ENCODE measurements around the gene ADAMTS3.
"Not testable (repeated sequence)": the region's sequence is repeated elsewhere in the genome, so short reads cannot be mapped to it uniquely, and the experiment has no call there.

Gene ADAMTS3

GRCh38 chr4:72553540-72554337 is 15.3 kb downstream of the ADAMTS3 start:
- in situ Hi-C loops (cut with MboI; ENCODE audit: low sequenced_read_pairs): no loop called here

GRCh38 chr4:72552447-72552846 is 16.6 kb downstream of the ADAMTS3 start:
- in situ Hi-C loops (cut with MboI; ENCODE audit: low sequenced_read_pairs): no loop called here

- in situ Hi-C loops (cut with MboI; ENCODE audit: low sequenced_read_pairs): no loop called here
These were observed 22.6 kb downstream of the ADAMTS3 start for GRCh38 chr4:72546456-72546855.

- in situ Hi-C loops (cut with MboI; ENCODE audit: low sequenced_read_pairs): not testable (repeated sequence)
These were observed 28.3 kb downstream of the ADAMTS3 start for GRCh38 chr4:72540694-72541093.

GRCh38 chr4:72538006-72538405 is 31.0 kb downstream of the ADAMTS3 start:
- in situ Hi-C loops (cut with MboI; ENCODE audit: low sequenced_read_pairs): no loop called here

GRCh38 chr4:72536443-72536842 is 32.6 kb downstream of the ADAMTS3 start:
- in situ Hi-C loops (cut with MboI; ENCODE audit: low sequenced_read_pairs): no loop called here

GRCh38 chr4:72531768-72532290 is 37.2 kb downstream of the ADAMTS3 start:
- in situ Hi-C loops (cut with MboI; ENCODE audit: low sequenced_read_pairs): no loop called here

GRCh38 chr4:72531322-72531721 is 37.7 kb downstream of the ADAMTS3 start:
- in situ Hi-C loops (cut with MboI; ENCODE audit: low sequenced_read_pairs): no loop called here

GRCh38 chr4:72529148-72529822 is 39.7 kb downstream of the ADAMTS3 start:
- in situ Hi-C loops (cut with MboI; ENCODE audit: low sequenced_read_pairs): no loop called here

GRCh38 chr4:72527038-72527646 is 41.9 kb downstream of the ADAMTS3 start:
- in situ Hi-C loops (cut with MboI; ENCODE audit: low sequenced_read_pairs): no loop called here

GRCh38 chr4:72525938-72526337 is 43.1 kb downstream of the ADAMTS3 start:
- in situ Hi-C loops (cut with MboI; ENCODE audit: low sequenced_read_pairs): no loop called here

- in situ Hi-C loops (cut with MboI; ENCODE audit: low sequenced_read_pairs): no loop called here
These were observed 46.6 kb downstream of the ADAMTS3 start for GRCh38 chr4:72522440-72522839.

- in situ Hi-C loops (cut with MboI; ENCODE audit: low sequenced_read_pairs): no loop called here
These were observed 55.8 kb downstream of the ADAMTS3 start for GRCh38 chr4:72513227-72513626.

GRCh38 chr4:72507860-72508419 is 61.1 kb downstream of the ADAMTS3 start:
- in situ Hi-C loops (cut with MboI; ENCODE audit: low sequenced_read_pairs): no loop called here

- in situ Hi-C loops (cut with MboI; ENCODE audit: low sequenced_read_pairs): no loop called here
These were observed 61.9 kb downstream of the ADAMTS3 start for GRCh38 chr4:72507167-72507566.

- in situ Hi-C loops (cut with MboI; ENCODE audit: low sequenced_read_pairs): no loop called here
These were observed 63.7 kb downstream of the ADAMTS3 start for GRCh38 chr4:72505314-72505744.

GRCh38 chr4:72500214-72500613 is 68.8 kb downstream of the ADAMTS3 start:
- in situ Hi-C loops (cut with MboI; ENCODE audit: low sequenced_read_pairs): no loop called here

- in situ Hi-C loops (cut with MboI; ENCODE audit: low sequenced_read_pairs): no loop called here
These were observed 72.9 kb downstream of the ADAMTS3 start for GRCh38 chr4:72496119-72496518.

- in situ Hi-C loops (cut with MboI; ENCODE audit: low sequenced_read_pairs): no loop called here
These were observed 74.9 kb downstream of the ADAMTS3 start for GRCh38 chr4:72494156-72494555.

- in situ Hi-C loops (cut with MboI; ENCODE audit: low sequenced_read_pairs): no loop called here
These were observed 79.8 kb downstream of the ADAMTS3 start for GRCh38 chr4:72489267-72489666.

- in situ Hi-C loops (cut with MboI; ENCODE audit: low sequenced_read_pairs): no loop called here
These were observed 82.0 kb downstream of the ADAMTS3 start for GRCh38 chr4:72486991-72487390.
